ENCODE results near the gene LPIN2.

- TF ChIP-seq EZH2phosphoT487 (IDR thresholded peaks at IDR 0.05; ENCODE audit: insufficient read depth, low read depth) (no peak), EZH2 (IDR thresholded peaks at IDR 0.05; ENCODE audit: insufficient read depth, poor library complexity, severe bottlenecking) (no peak)
Observed at GRCh38 chr18:3012136-3013023, 564 bp downstream of the LPIN2 start.
